ENCODE measurements around the gene OFD1.
A peak's percentile ranks its signal among the peaks of the same experiment; 100 is the strongest.

OFD1 gene

GRCh38 chrX:13734278-13735172 lies at the start of gene OFD1, which contains the start of gene TRAPPC2:
Gene OFD1 (plus strand): TSS chrX:13734748. CDS start chrX:13735072, 324 bp downstream.
Gene TRAPPC2 (minus strand): TSS chrX:13734620. CDS start chrX:13719963, 14,657 bp downstream.
- peak; percentile 57 to 60 for DNase-seq

DNA sequence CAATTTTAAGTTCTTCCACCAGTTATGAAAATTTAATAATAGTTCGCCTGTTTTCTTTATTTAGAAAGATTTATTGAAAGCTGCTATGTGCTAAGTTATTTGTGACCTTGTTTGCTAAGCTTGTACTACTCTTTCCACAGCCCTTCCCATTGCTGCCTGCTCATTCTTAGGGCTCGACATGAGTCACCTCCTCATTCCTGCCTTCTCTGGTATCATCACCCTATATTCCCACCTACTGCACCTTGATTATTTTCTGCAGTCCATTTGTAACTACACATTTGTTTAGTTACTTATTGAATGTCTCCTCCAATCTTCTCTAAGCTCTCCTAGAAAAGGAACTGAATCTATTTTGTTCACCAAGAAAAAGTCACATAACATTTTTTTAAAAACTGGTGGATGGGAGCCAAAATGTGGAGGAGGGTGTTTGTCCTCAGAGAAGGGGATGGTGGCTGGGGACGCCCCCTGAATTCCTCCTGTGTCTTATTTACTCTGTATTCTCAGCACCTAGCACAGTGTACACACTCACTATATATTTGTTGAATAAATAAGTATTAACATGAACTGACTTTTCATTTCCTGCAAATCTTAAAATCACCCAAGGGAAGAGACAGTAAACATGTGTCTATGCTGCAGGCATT lies 49.3 kb upstream of the OFD1 start:
- no peak for DNase-seq

DNA sequence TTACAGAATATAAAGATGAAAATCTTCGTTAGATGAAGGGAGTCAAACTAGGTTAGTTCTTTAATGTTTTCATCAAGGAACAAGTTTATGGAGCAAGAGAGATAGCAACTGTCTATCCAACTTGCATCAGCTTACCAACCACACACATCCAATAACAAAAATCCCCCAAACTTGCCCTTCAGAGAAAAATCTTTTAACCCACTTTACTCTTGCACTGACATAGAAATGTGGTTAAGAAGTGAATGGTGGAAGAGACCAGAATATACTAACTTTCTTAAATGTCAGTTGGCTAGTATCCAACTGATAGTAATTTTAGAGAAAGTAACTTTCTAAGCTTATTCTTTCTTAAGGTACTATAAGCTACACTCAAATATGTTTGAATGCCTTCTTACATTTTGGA lies 47.3 kb upstream of the OFD1 start:
- DNase-seq, result no peak

- DNase-seq, result no peak
These were observed 46.1 kb upstream of the OFD1 start for GRCh38 chrX:13688384-13688957.

- DNase-seq, result peak; percentile 2 to 34
These were observed 45.4 kb upstream of the OFD1 start, which contains the start of gene RAB9A for GRCh38 chrX:13688958-13689740. Gene RAB9A (plus strand): TSS chrX:13689128. CDS start chrX:13708747, 19,619 bp downstream.

DNA sequence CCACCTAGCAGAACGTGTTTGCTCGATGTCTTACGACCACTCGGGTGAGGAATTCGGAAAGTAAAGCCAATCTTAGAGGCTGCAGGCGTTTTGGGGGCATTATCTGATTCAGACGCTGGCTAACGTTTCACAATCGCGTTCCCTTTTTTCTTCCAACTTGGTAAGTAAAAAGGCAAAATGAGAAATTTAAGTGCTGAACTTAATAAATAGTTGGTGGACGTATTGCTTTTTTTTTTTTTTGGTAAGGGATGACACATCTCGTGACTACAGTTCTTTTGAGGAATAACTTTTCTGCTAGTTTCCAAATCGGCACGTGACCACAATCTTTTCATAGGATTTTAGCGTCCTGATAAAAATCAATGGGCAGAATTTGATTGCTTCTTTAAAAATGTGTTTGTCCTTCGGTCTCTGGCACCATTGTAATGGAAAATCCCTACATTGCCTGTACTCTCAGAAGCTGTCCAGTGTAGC lies 44.8 kb upstream of the OFD1 start:
- no peak for DNase-seq

DNA sequence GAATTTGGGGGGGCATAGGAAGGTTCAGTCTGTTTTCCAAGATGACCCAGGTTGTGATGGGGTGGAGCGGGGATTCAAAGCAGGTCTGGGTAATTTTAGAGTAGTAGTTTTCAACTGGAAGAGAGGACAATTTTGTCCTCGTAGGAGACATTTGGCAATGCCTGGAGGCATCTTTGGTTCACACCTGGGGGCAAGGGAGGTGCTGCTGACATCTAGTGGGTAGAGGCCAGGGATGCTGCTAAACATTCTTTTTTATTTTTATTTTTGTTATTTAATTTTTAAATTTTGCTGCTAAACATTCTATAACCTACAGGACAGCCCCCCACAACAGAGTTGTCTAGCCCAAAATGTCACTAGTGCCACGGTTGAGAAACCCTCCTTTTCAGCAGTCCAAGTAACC lies 43.7 kb upstream of the OFD1 start:
- DNase-seq, result no peak

DNA sequence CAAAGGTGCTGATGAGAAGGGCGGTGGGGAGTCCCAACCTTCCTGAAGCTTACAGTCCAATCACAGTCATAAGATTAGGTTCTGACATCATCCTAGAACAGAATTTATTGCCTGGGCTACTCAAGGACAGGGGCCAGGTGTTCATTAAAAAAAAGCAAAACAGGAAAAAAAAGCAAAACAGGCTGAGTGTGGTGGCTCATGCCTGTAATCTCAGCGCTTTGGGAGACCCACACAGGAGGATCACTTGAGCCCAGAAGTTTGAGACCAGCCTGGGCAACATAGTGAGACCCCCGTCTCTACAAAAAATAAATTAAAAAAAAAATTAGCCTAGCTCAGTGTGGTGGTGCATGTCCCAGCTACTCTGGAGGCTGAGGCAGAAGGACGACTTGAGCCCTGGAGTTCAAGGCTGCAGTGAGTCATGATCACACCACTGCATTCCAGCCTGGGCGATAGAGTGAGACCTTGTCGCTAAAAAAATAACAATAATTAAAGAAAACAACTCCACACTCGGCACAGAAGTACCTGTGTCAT lies 42.6 kb upstream of the OFD1 start:
- no peak for DNase-seq

DNA sequence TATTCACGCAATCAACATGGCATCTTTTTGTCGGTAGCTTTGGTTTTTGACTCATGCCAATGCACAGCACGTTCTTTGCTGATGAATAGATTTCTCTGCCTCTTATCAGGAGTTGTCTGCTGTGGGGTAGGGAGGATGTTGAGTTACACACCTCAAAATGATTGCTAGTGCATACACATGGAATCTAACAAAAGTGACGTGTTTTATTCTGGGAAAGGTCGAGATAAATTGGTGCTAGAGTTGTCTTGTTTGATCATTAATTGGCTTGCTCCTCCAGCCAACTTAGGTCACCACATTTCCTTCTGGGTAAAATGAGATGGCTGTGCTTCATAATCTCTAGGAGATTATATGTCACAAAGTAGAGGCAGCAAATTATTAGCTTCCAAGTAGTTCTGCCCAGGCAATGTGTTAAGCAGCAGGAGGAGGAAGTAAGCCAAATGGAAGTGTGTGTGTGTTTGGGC lies 41.7 kb upstream of the OFD1 start:
- no peak for DNase-seq

- DNase-seq, result no peak
These were observed 41.1 kb upstream of the OFD1 start for GRCh38 chrX:13693341-13693961.

GRCh38 chrX:13694359-13694758 lies 40.2 kb upstream of the OFD1 start:
- no peak for DNase-seq

DNA sequence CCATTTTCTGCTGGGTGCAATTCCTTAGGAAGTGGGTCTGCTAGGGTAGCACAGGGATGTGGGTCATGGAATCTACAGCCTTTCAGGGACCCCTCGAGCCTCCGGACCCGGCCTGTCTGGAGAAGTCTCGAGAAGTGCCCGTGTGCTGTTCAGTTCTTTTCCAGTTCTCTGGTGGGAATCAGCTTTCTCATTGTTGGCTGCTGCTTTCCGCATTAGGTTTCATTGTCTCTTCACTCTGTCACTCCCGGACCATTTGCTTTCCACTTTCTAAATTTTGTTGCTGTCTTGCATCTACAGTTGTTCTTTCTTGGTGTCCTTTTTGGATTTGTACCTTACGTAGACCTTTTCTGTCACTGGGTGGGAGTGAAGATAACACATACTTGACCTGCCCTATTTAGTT lies 39.6 kb upstream of the OFD1 start:
- no peak for DNase-seq

DNA sequence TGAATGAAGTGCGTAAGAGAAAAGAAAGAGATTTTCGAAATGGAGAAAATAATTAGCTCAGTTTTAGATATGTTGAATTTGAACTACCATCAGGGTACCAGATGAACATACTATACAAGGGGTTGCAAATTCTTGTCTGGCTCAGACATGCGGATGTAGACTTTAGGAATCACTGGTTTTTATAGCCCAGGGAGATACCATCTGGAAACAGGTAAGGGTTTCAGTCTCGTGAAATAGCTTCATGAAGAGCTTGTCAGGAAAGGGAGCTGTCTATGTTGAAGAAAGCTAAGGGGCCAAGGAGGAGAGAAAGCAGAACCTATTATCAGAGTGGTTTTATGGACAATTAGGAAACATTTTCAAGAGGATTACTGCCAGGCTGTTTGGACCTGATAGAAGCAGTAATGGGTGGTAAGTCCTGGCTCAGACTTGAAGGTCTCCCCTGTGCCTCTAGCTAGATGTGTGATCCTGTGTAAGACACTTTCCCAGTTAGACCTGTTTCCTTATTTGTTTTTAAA lies 38.9 kb upstream of the OFD1 start:
- no peak for DNase-seq

DNA sequence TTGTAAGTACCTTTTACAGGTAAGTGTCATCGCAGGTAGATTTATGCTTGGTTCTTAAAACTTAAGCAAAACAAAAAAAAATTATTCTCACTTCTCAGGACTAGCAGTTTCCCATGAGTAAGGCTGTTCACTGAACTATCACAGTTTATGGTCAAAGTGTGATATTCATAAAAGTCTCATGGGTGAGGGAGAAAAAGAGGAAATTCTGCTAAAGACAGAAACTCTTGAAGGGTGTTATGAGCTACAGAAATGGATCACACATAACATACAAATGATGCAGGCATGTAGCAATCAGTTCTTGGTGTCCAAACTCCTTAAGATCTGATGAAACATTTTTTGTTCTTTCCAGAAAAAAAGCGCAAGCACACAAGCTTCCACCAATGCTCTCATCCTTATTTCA lies 37.1 kb upstream of the OFD1 start:
- DNase-seq, result no peak

DNA sequence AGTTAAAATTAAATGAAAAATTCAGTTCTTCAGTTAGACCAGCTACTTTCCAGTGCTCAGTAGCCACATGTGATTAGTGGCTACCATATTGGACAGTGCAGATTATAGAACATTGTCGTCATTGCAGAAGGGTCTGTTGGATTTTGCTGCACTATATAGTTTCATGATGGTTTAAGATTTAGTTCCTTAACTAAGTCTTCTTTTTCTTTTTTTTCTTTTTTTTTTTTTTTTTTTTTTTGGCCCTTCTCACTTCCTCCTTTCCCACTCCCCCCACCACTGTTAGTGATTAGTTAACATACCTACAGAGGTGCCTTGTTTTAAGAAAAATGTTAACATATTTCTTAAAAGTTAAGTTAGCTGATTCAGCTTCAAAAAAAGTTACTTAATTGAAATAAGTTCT lies 36.6 kb upstream of the OFD1 start:
- DNase-seq, result no peak

GRCh38 chrX:13698432-13698831 lies 36.1 kb upstream of the OFD1 start:
- DNase-seq, result no peak

- no peak for DNase-seq
These were observed 35.2 kb upstream of the OFD1 start for GRCh38 chrX:13699183-13699826.

DNA sequence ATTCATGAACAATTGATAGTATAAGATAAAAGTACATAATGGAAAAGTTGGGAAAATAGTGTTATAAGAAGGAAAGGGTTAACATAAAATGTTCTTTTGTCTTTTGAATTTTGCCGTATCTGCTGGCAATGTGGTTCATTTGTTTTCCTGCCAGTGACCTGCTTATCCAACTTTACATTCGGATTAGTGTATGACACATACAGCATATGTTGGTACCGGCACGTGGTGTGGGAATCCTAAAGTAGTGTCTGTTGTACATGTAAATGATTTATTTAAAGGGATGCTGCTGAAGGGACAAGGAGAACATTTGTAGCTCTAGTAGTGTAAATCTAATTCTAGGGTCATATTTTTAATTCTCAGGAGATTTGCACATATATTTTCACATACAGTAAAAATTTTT lies 34.2 kb upstream of the OFD1 start:
- no peak for DNase-seq

DNA sequence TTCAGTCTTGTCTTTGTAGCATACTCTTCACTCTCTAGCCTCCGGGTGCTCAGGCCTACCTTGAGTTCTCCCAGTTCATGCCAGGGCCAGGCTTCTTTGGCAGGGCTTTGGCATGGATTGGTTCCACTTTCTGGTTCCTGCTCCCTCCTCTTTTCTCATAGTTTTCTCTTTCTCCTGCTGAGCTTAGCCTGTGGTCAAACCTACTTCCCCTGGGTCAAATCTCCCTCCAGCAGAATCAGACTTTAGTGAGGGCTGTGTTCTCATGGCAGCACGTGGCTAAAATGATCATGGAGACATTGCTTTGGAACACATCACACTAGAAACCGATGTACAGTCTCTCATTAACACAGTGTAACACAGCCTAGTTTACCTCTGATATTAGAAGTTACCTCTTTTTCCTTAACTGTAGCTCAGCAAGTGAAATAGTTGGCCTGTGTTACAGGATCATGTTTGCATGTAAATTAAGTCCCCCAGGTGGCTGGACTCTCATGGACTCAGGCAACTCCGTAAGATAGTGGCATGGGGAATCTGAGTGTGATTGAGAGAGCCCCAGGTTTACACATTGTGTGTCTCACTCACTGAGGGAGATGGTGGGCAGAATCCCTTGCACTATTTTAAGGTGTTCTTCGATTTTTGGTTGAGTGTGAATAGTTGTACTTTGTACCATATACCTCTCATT lies 32.3 kb upstream of the OFD1 start:
- no peak for DNase-seq

DNA sequence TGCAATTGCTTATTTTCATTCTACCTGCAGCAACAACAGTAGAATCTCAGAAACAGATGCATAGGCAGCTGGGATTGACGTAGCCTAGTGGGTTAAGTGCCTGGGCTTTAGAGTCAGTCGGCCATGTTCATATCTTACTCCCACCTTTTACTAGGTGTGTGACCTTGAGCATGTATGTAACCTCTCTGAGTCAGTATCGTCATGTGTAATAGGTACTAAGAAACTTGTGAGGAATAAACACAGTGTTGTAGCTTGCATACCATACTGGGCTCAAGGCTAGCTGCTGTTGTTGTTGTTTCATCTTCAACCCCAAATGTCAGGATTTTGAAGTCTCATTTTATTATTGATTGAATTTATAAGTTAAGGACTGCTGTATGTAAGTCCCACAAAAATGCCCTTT lies 31.4 kb upstream of the OFD1 start:
- no peak for DNase-seq

GRCh38 chrX:13703589-13703988 lies 31.0 kb upstream of the OFD1 start:
- no peak for DNase-seq

All from SW 1271 (cell line).